NOMO-1 treated with dmso at 0.1 percent for 144 hours (cell line): ENCODE data around the gene LGMN.
"Not testable (repeated sequence)": the region's sequence is repeated elsewhere in the genome, so short reads cannot be mapped to it uniquely, and the experiment has no call there.

Experiments used
- DNase-seq: peaks from one replicate; lab custom pipeline; 2025; ENCODE audit not compliant: unreplicated experiment; lab: John Stamatoyannopoulos, UW

The LGMN gene

GRCh38 chr14:92702441-92702918, 45.9 kb downstream of the LGMN start:
- peak; percentile 21 for DNase-seq

- no peak for DNase-seq
Observed at GRCh38 chr14:92701826-92702225, 46.6 kb downstream of the LGMN start.

- DNase-seq, result no peak
Observed at GRCh38 chr14:92698393-92698792, 50.0 kb downstream of the LGMN start.

GRCh38 chr14:92696366-92696765, 52.1 kb downstream of the LGMN start:
- DNase-seq, result no peak

GRCh38 chr14:92695562-92695961, 52.9 kb downstream of the LGMN start:
- no peak for DNase-seq

- DNase-seq, result no peak
Observed at GRCh38 chr14:92694807-92695206, 53.6 kb downstream of the LGMN start.

- no peak for DNase-seq
Observed at GRCh38 chr14:92693998-92694795, 54.2 kb downstream of the LGMN start.

- DNase-seq, result no peak
Observed at GRCh38 chr14:92692822-92693226, 55.6 kb downstream of the LGMN start.

- DNase-seq, result no peak
Observed at GRCh38 chr14:92690171-92691011, 58.0 kb downstream of the LGMN start.

GRCh38 chr14:92688434-92689375, 59.7 kb downstream of the LGMN start:
- DNase-seq, result no peak

- no peak for DNase-seq
Observed at GRCh38 chr14:92687681-92688433, 60.6 kb downstream of the LGMN start.

- no peak for DNase-seq
Observed at GRCh38 chr14:92686900-92687427, 61.5 kb downstream of the LGMN start.

GRCh38 chr14:92686411-92686899, 62.0 kb downstream of the LGMN start:
- no peak for DNase-seq

- no peak for DNase-seq
Observed at GRCh38 chr14:92685784-92686355, 62.6 kb downstream of the LGMN start.

GRCh38 chr14:92684801-92685560, 63.4 kb downstream of the LGMN start:
- no peak for DNase-seq

GRCh38 chr14:92683041-92683440, 65.4 kb downstream of the LGMN start:
- no peak for DNase-seq

GRCh38 chr14:92680781-92681650, 67.4 kb downstream of the LGMN start:
- DNase-seq, result peak; percentile 57

- DNase-seq, result not testable (repeated sequence)
Observed at GRCh38 chr14:92680330-92680729, 68.1 kb downstream of the LGMN start.
